H1 (cell line): ENCODE measurements around the gene KANSL1.

Experiments
- CBX5 ChIP-seq: fragments of 300-800, 300-1000 bp; sonication (generic); IDR thresholded peaks from 2 replicates; pipeline ENCODE4 v1.7.1; 2016; ENCODE audit warnings: antibody characterized with exemption, low read length, low read depth
- CEBPB ChIP-seq: IDR thresholded peaks from 2 replicates; pipeline ENCODE4 v1.6.1; 2012; ENCODE audit warnings: low read depth, low read length
- CREB1 ChIP-seq: IDR thresholded peaks from 2 replicates; pipeline ENCODE4 v1.6.1; 2012; ENCODE audit warnings: inconsistent platforms
- EP300 ChIP-seq, 2 experiments: IDR thresholded peaks; 1 replicate in 1 of 2; 2 replicates in 1 of 2; pipeline ENCODE4 v1.6.1; 2011 to 2012; ENCODE audit warnings: low read depth in 2 of 2, low read length in 2 of 2, mild to moderate bottlenecking in 2 of 2, borderline replicate concordance in 1 of 2, inconsistent platforms in 1 of 2, moderate library complexity in 1 of 2
- EZH2 ChIP-seq: fragments of 200-600 bp; sonication (generic); IDR thresholded peaks from 2 replicates; pipeline ENCODE4 v1.7.1; 2012; ENCODE audit warnings: low read depth, mild to moderate bottlenecking, moderate library complexity, low read length, inconsistent platforms; ENCODE audit not compliant: severe bottlenecking
- POLR2A ChIP-seq, 2 experiments: IDR thresholded peaks; 1 replicate in 1 of 2; 2 replicates in 1 of 2; pipeline ENCODE4 v1.6.1; 2011; ENCODE audit warnings: low read depth in 2 of 2, low read length in 2 of 2, mild to moderate bottlenecking in 2 of 2; ENCODE audit errors: control extremely low read depth in 1 of 2
- SP2 ChIP-seq: IDR thresholded peaks from 2 replicates; pipeline ENCODE4 v1.6.1; 2012; ENCODE audit warnings: mild to moderate bottlenecking, low read length, inconsistent platforms
- TAF7 ChIP-seq: optimal IDR thresholded peaks from 2 replicates; pipeline ENCODE3; 2011; ENCODE audit warnings: low read depth, mild to moderate bottlenecking, inconsistent platforms, low read length, moderate library complexity, borderline replicate concordance
- ZNF274 ChIP-seq: IDR thresholded peaks from 2 replicates; pipeline ENCODE4 v1.7.0; 2012; ENCODE audit warnings: low read length, borderline replicate concordance; ENCODE audit errors: extremely low read depth
- TF ChIP-seq, protein P1 (sequence below), 3 experiments: IDR thresholded peaks; 1 replicate in 2 of 3; 2 replicates in 1 of 3; pipeline versions ENCODE4 v1.5.1 to v1.6.1; 2011; ENCODE audit warnings: low read length in 3 of 3, mild to moderate bottlenecking in 3 of 3, inconsistent platforms in 2 of 3, low read depth in 1 of 3, moderate library complexity in 1 of 3; ENCODE audit not compliant: insufficient read depth in 1 of 3; ENCODE audit errors: control extremely low read depth in 1 of 3
- TF ChIP-seq, protein P2 (sequence below): IDR thresholded peaks from 2 replicates; pipeline ENCODE4 v1.6.1; 2012; ENCODE audit warnings: inconsistent platforms

DNA sequence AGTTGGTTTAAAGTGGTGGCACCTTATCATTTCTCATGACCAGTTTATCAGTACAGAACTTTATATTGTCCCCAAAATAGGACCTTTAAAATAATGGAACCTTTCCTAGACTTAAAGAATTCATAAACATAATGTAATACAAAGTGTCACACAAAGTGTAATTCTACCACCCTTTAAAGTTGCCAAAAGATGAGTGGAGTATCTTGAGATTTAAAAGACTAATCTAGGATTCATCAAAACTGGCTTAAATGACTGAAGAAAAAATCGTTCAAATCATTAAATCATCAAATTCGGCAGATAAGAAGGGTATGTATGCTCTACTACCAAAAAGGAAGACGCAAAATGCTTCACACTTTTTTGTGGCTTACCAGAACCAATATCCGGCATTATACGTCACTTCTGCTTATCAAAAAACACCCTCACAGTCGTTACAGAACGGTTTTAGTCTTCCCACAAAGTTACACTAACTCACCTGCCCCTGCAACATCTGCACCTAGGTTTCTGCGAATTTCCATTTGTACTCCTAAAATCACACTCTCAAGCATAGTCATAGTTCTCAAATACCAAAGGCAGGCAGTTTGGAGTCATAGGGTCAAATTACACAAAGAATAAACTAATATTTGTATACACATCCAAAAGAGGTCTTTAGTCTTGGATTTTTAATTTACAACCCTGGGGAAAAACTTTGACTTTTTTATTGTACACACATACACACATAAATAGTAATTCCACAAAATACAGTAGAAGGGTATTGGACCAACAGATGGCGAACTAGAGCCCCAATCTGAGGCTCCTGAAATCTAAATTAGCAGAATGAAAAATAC, 1.4 kb upstream of the KANSL1 start:
- TF ChIP-seq, protein P1, sequence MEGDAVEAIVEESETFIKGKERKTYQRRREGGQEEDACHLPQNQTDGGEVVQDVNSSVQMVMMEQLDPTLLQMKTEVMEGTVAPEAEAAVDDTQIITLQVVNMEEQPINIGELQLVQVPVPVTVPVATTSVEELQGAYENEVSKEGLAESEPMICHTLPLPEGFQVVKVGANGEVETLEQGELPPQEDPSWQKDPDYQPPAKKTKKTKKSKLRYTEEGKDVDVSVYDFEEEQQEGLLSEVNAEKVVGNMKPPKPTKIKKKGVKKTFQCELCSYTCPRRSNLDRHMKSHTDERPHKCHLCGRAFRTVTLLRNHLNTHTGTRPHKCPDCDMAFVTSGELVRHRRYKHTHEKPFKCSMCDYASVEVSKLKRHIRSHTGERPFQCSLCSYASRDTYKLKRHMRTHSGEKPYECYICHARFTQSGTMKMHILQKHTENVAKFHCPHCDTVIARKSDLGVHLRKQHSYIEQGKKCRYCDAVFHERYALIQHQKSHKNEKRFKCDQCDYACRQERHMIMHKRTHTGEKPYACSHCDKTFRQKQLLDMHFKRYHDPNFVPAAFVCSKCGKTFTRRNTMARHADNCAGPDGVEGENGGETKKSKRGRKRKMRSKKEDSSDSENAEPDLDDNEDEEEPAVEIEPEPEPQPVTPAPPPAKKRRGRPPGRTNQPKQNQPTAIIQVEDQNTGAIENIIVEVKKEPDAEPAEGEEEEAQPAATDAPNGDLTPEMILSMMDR (IDR thresholded peaks at IDR 0.05; ENCODE audit: control extremely low read depth in 1 of 3, insufficient read depth in 1 of 3, low read depth in 1 of 3, low read length in 3 of 3) = peak in 2 of 3 experiments; percentile 46 to 60; a peak in 2 of 4 replicates
- no peak for TF ChIP-seq ZNF274
- no peak for TF ChIP-seq CBX5
- TF ChIP-seq POLR2A (IDR thresholded peaks at IDR 0.05; ENCODE audit: control extremely low read depth in 1 of 2, low read depth in 2 of 2, low read length in 2 of 2) = no peak
- TF ChIP-seq SP2 = no peak
- TF ChIP-seq EZH2 = no peak
- no peak for TF ChIP-seq CREB1
- TF ChIP-seq TAF7 = no peak
- no peak for TF ChIP-seq EP300 (IDR thresholded peaks at IDR 0.05; ENCODE audit: borderline replicate concordance in 1 of 2, low read depth in 2 of 2, low read length in 2 of 2)
- no peak for TF ChIP-seq CEBPB
- TF ChIP-seq, protein P2, sequence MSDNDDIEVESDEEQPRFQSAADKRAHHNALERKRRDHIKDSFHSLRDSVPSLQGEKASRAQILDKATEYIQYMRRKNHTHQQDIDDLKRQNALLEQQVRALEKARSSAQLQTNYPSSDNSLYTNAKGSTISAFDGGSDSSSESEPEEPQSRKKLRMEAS = no peak
